K562 (cell line): ENCODE measurements around the gene SPATS2. TPM values are rescaled to one million over a fixed set of nuclear protein-coding genes. Genes with fewer than 3 reads are reported as not detected.

Experiments
- CHD4 ChIP-seq: fragments of 200-600 bp; sonication (generic); IDR thresholded peaks from 3 replicates; pipeline ENCODE4 v1.6.1; 2012; ENCODE audit warnings: low read depth, mild to moderate bottlenecking, mixed read lengths, low read length, inconsistent platforms; ENCODE audit not compliant: insufficient read depth, insufficient replicate concordance, poor library complexity, severe bottlenecking
- ID3 ChIP-seq, 2 experiments: fragments of 250-450 bp in 1 of 2; fragments of 450-650 bp in 1 of 2; sonication (Bioruptor Pico) in 1 of 2; IDR thresholded peaks; 2 replicates each; pipeline versions ENCODE4 v1.6.1 to v1.8.0; 2016 to 2021; ENCODE audit warnings: mild to moderate bottlenecking in 2 of 2, moderate library complexity in 2 of 2, missing compliant biosample characterization in 1 of 2, missing genetic modification characterization in 1 of 2
- MNT ChIP-seq, 2 experiments: fragments of 450-650 bp; conservative IDR thresholded peaks; 2 replicates each; pipeline ENCODE4 v1.6.1; 2017; ENCODE audit warnings: mild to moderate bottlenecking in 2 of 2, moderate library complexity in 2 of 2
- NFYB ChIP-seq: IDR thresholded peaks from 2 replicates; pipeline ENCODE4 v1.6.1; 2011; ENCODE audit warnings: mild to moderate bottlenecking, moderate library complexity; ENCODE audit not compliant: insufficient read length; ENCODE audit errors: extremely low read depth
- NUFIP1 ChIP-seq: fragments of 450-650 bp; IDR thresholded peaks from 2 replicates; pipeline ENCODE4 v1.6.1; 2018; ENCODE audit not compliant: partially characterized antibody
- RREB1 ChIP-seq: fragments of 250-450 bp; sonication (Bioruptor Pico); IDR thresholded peaks from 2 replicates; pipeline ENCODE4 v1.4.0; 2020
- SP1 ChIP-seq: sonication (generic); formaldehyde crosslinking; IDR thresholded peaks from 2 replicates; pipeline ENCODE4 v1.8.1; 2022; ENCODE audit warnings: mild to moderate bottlenecking, missing genetic modification reagents
- TAF9B ChIP-seq: fragments of 450-650 bp; IDR thresholded peaks from 2 replicates; pipeline ENCODE4 v1.6.1; 2018; ENCODE audit warnings: mild to moderate bottlenecking; ENCODE audit not compliant: partially characterized antibody
- TFAP4 ChIP-seq: sonication (generic); formaldehyde crosslinking; IDR thresholded peaks from 2 replicates; pipeline ENCODE4 v1.8.0; 2022; ENCODE audit warnings: missing genetic modification reagents, mild to moderate bottlenecking, moderate library complexity, borderline replicate concordance
- ZNF140 ChIP-seq: fragments of 250-450 bp; sonication (Bioruptor Pico); IDR thresholded peaks from 2 replicates; pipeline ENCODE4 v1.8.0; 2021; ENCODE audit warnings: moderate library complexity, mild to moderate bottlenecking, inconsistent platforms
- ZNF592 ChIP-seq: fragments of 450-650 bp; IDR thresholded peaks from 2 replicates; pipeline ENCODE4 v1.6.1; 2017; ENCODE audit warnings: antibody characterized with exemption, mild to moderate bottlenecking
- polyA plus RNA-seq, 8 experiments: library from polyadenylated mRNA; depleted of rRNA in 4 of 8; stranded (reverse) in 5 of 8; unstranded in 3 of 8; fragments of >200 nt; fragmentation: Nextera tagmentation in 2 of 8; fragmentation: Illumina TruSeq in 1 of 8; extraction: Ambion mirVana in 2 of 8; extraction: Trizol in 1 of 8; gene quantifications; 2 replicates each; pipeline versions ENCODE4 v1.2.1 to v1.2.3, GENCODE V29; 2011 to 2014; ENCODE audit warnings: inconsistent platforms in 1 of 8, missing spikeins in 1 of 8
- total RNA-seq, 7 experiments: library from RNA; depleted of rRNA in 6 of 7; stranded (reverse); fragments of >200 nt in 6 of 7; fragmentation: Illumina TruSeq in 2 of 7; extraction: Trizol in 2 of 7; gene quantifications; 2 replicates each; pipeline versions ENCODE4 v1.2.1 to v1.2.3, GENCODE V29; 2011 to 2021; ENCODE audit warnings: low replicate concordance in 1 of 7

Gene SPATS2
- total and polyA plus RNA-seq, 9 of the 15 experiments (the other 6 are each of a cell fraction or from before 2014, with no cell fraction given): 5.4 to 48.2 (median 17.5) TPM

- TF ChIP-seq RREB1 (CRISPR knock-in tag) (no peak; the same call in 1 of the 2 replicates), TFAP4 (CRISPR knock-in tag) (peak; percentile 54; the same call in 1 of the 2 replicates), TAF9B (peak; percentile 43), SP1 (CRISPR knock-in tag) (peak; percentile 69; the same call in 1 of the 2 replicates), CHD4 (no peak), NFYB (no peak), MNT (conservative IDR thresholded peaks at IDR 0.05) (peak in 1 of 2 experiments; percentile 66; a peak in 3 of 4 replicates), ZNF592 (0 out of 2 replicates have a peak, but pooled peaks have one; percentile 54), ID3 (CRISPR knock-in tag; IDR thresholded peaks at IDR 0.05) (no peak), ID3 (tag; IDR thresholded peaks at IDR 0.05) (no peak), ZNF140 (no peak), NUFIP1 (no peak)
Measured at GRCh38 chr12:49366652-49367380, 446 bp upstream of the SPATS2 start (continued).
